ENCODE data around the gene LARP4B.
A peak's percentile ranks its signal among the peaks of the same experiment; 100 is the strongest.
"Not testable (repeated sequence)": the region's sequence is repeated elsewhere in the genome, so short reads cannot be mapped to it uniquely, and the experiment has no call there.

LARP4B gene

DNA sequence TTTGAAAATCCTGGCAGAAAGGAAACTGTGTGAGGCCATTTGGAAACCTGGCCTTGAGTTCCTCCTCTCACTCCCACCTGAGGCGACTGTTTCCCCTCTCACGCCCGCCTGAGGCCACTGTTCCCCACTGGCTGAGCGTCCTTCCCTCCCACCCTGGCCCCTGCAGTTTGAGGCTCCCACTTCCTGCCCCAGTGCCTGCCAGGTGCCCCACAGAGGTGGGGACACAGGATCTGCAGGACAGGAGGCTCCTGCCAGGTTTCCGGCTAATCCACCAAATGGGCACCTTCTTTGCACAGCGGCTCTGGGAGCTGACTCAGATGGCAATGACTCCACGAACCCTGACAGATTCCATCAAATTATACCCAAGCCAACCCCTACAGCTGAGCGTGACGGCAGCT lies 24.3 kb upstream of the LARP4B start:
- DNase-seq, result no peak

DNA sequence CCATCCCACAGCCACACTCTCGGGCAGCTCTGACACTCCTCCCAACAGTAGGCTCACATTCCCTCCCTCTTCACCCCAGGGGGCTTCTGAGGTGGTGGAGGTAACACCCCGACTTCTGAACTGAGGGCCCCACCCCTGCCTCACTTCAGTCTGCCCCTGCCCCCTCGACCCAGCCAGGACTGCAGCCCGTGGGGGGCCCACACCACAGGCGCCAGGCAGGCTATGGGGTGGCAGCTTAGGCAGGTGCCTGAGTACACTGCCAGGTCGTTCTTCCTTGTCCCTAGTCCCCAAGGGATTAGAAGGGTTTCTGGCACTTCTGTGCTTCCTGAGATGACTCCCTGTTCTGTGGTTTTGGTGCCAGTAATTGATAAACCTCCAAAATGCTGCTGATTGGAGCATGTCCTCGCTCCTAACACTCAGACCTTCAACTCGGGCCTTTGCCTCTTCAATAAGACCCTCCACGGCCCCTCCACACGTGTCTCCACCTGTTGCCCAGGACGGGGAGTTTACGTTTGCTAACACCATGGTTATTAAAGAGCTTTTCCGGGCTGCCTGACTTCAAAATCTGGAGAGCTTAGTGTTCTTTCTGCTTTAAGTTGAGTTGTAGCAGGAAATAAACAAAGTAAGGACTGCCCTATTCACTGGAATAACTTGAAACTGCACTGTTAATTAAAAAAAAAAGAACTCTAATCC lies 23.8 kb upstream of the LARP4B start:
- no peak for DNase-seq

DNA sequence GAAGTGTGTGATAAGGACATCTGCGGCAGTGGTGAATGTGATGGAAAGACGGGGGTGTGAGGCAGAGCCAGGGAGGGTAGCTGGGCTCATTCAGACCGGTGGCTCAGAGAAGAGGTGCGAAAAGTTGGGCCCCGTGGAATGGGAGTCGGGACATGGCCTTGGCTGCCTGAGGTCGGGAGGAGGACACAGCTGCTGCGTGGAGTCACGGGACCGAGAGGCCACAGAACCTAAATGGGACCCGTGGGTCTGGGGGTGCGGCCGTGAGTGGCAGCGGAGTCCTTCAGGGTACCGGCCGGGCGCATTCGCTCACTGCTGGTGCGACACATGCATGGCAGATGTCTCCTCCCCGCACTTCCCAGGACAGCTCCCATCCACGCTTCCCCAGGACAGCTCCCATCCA lies 22.9 kb upstream of the LARP4B start:
- DNase-seq, result no peak

DNA sequence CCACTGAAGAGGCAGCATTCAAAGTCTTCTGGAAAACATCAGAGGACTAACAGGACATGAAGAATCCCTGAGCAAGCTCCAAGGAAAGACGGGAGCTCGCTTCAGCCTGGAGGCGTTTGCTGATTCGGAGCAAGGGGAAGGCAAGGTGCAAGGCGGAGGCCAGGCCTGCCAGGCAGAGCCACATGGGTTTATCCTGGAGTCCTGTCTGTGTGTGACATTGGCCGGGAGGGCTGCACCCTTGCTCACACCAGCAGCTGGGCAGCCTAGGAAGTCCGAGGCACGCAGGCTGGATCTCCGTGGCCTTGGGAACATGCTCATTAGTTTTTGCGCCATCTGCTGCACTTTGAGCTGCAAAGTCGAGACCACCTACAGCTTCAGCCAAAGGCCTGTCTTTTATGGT lies 22.3 kb upstream of the LARP4B start:
- DNase-seq, result no peak

DNA sequence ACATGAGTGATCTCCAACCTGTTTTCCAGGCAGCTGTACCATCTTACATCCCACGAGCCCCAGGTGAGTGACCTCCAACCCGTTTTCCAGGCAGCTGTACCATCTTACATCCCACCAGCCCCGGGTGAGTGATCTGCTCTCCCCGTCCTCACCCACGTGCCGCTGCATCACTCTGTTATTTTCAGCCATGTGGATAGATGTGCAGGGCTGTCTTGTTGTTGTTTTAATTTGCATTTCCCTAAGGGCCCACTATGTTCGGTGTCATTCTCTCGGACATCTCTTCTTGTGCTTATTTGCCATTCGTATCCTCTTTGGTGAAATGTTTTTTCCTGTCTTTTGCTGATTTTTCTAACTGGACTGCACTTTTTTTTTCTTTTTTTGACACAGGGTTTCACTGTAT lies 17.9 kb upstream of the LARP4B start:
- no peak for DNase-seq

DNA sequence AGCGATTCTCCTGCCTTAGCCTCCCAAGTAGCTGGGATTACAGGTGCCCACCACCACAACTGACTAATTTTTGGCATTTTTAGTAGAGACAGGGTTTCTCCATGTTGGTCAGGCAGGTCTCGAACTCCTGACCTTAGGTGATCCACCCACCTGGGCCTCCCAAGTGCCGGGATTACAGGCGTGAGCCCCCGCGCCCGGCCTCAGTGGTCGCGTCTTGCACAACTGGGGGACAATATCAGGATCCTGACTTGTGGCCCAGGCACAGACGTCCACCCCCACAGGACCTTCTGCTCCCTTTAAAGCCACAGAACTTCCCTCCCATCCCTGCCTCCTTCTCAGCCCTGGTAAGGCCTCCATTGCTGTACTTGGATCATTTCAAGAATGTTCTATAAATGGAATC lies 16.8 kb upstream of the LARP4B start:
- DNase-seq, result no peak

DNA sequence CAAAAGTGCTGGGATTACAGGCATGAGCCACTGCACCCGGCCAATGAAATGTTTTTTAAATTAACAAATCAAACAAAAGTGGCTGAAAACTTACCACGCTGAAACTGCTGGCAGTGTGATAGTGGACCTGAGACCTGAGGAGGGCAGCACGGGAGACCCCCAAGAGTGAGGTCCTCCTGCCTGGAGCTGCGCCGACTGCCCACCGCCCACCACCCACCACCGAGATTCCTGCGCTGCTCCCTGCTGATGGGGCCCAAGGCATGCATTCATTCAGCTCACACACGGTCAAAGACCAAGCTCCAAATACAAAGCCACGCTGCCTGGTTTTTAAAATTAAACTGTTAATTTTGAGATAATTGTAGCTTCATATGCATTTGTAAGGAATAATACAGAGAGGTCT lies 16.4 kb upstream of the LARP4B start:
- no peak for DNase-seq

DNA sequence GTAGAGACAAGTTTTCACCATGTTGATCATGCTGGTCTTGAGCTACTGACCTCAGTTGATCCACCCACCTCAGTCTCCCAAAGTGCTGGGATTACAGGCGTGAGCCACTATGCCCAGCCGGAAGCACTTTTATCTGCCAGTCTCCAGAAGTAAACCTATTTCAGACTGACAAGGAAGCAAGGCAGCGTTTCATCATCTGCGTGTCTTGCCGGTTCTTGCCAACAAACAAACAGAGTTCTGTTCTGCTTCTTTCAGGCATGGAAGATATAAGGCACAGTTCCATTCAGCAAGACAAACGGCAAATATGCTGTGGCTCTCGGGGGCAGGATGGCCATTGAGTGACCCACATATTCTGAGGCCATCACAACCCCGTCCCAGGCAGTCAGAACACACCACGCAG lies 15.5 kb upstream of the LARP4B start:
- DNase-seq, result no peak

DNA sequence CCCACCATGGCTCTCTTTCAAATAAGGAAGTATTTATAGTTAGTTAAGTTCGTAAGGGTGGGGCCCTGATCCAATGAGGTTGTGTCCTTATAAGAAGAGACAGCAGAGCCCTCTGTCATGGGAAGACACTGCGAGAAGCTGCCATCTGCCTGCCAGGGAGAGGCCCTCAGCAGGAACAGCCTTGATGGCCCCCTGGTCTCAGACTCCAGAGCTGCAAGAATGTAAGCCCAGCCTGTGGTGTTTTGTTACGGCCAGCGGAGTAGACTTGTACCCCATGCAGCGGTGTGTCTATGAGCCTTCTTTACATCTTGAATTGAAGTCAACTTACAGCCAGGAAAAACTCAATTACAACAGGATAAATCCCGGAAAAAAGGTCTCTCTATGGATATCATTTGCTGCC lies 14.3 kb upstream of the LARP4B start:
- DNase-seq, result no peak

DNA sequence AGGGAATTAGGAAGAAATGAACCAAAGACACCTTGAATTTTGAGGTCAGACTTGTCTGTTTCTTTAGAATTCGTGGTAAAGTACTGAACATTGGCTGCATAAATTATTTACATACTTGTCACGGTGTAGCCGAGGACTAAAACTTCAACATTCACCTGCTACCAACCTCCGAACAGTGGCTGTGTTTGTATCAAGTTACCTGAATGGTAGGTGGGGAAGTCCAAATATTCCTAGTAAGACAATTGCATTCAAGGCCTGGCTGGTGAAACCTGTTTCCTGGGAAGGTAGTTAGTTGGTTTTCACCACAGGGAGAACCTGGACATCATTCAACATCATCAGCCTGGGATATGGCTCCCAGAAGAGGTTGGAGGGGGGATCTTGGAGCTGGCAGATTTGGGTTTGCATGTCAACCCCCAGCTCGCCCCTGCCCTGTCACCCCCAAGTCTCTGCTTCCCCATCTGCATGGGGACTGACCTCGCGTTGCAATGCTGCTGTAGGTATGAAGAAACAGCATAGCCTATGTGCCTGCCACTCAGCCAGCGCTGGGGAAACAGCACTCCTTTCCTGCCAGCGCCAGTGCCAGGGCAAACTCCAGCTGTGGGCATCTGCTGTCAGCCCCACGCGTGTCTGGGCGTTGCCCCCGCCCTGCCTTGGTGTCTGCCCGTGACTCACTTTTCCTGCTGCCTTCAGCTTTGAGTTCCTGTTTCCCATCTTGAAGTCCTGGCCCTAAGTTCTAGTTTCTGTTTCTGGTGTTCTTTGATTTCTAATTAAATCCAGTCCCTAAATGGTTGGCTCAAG lies 12.7 kb upstream of the LARP4B start:
- peak; percentile 21 for DNase-seq

DNA sequence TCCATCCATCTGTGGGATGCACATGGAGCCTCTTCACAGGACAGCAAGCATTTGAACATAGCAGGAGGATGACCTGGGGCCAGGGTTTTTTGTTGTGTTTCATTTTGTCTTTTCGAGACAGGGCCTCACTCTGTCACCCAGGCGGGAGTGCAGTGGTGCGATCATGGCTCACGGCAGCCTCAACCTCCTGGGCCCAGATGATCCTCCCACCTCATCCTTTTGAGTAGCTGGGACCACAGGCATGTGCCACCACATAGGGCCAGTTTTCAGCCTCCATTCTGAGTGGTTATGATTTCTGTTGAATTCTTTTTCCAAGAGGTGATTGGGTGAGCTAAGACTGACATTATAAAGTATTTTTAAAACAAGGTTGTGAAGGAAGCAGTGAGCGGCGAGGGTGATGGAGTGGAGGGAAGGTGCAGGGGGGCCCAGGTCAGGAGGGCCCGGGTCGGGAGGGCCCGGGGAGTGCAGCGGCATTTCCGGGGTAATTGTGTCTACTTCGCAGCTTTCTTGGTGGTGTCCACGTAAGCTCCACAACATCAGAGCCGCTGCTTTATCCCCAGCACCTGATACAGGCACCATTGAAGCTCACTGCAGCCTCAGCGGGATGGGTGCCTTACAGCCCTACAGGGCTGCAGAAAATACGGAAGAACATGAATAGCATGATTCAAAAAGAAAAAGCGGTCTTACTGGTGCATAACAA lies 12.0 kb upstream of the LARP4B start:
- DNase-seq, result no peak

DNA sequence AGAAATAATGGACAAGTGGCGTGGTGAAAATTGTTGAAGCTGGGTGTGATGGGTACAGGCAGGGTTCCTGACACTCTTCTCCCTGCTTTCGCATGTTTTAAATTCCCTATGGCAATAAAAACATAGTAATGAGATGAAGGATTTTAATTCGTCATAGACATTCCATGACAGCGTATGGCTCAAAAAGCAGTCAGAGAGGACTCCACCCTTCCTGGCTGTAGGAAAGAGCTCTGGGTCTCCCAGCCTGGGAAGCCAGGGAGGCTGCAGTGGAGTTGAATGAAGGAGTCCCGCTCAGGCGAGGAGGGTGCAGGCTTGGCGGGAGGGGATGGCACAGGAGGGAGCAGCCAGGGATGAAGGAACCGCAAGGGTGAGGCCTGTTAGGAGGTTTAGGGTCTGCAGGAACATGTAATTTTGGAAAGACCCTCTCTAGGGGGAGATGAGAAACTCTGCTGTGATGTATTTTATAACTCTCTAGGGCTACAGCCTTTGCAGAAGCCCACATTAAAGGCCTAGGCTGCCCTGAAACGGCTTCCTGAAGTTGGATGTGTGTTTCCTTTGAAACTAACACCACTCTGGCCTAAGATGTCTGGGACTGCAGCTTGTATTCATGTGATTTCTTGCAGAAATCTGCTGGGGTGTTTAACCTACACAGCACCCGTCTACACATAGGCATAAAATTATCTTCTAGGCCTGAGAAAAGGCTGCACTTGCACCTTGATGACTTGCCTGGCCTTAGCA lies 7.6 kb upstream of the LARP4B start:
- DNase-seq, result no peak

DNA sequence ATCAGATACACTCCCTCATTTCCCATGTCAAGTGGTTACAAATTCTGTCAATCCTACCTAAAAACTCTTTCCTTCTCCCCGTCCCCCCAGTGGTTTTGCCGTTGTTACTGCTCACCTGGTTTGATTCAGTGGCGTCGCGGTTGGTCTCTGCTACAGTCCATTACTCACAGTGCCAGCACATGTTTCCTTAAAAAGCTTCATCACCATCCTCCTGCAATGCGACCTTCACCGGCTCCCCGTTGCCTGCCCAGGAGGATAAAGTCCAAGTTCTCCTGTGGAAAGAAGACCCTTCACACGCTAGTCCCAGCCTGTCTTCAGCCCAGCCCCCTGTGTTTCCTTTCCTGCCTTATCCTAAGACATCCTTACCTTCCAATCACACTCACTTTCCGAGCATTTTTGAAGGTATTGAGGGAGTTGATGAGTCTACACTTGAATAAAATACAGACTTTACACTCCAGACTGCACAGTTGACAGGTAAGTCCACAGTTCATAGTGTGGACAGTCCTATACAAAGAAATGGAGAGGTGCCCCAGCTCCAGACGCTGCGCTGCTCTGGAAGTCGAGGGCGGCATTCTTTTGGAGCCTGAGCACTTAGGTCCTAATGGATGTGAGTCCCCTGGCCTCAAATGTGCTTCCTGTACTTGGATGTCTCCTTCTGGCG lies 3.4 kb upstream of the LARP4B start:
- no peak for DNase-seq

DNA sequence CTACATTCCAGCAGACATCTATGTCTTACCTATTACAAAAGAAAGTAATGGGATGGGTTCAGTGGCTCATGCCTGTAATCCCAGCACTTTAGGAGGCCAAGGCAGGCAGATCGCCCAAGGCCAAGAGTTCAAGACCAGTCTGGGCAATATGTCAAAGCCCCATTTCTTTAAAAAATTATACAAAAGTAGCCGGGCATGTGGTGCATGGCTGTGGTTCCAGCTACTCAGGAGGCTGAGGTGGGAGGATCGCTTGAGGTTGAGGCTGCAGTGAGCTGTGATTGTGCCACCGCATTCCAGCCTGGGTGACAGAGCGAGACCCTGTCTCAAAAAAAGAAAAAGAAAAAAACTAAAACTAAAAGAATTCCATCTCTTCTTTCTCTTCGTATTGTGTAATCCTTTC lies 2.7 kb upstream of the LARP4B start:
- DNase-seq, result not testable (repeated sequence)

DNA sequence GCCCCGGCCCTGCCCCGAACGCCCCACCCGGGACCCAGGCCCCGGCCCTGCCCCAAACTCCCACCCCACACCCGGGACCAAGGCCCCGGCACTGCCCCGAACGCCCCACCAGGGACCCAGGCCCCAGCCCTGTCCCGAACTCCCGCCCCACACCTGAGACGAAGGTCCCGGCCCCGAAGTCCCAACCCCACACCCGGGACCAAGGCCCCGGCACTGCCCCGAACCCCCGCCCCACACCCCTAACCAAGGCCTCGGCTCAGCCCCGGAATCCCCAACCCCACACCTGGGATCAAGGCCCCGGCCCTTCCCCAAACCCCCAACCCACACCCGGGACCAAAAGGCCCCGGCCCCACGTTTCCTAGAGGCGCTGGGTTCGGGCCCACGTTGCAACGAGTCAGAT lies 1.1 kb upstream of the LARP4B start:
- DNase-seq, result no peak

DNA sequence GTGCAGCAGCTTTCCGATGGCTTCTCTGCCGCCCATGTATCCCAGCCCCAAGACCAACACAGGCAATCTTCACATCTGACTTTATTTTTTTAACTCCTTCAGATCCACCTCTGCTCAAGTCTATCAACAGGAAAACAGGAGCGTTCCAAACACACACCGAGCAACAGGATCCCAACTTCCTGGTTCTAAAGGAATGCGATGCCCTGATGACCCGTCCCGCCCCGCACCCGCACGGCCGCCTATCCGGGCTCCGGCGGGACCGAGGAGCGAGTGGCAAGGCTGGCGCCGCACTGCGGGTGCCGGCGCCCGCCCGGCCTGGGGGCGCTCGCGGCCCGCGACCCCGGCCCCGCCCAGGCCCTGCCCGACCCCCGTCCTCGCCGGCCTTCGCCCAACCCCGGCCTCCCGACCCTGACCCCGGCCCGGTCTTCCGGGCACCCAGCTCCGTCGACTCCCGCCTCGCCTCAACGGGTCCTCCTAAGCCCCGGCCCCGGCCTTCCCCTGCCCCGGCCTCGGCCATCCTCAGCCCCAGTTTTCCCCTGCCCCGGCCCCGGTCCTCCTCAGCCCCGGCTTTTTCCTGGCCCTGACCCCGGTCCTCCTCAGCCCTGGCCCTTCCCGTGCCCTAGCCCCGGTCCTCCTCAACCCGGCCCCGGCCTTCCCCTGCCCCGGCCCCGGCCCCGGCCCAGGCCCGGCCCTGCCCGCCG lies 730 bp downstream of the LARP4B start:
- peak; percentile 19 for DNase-seq

DNA sequence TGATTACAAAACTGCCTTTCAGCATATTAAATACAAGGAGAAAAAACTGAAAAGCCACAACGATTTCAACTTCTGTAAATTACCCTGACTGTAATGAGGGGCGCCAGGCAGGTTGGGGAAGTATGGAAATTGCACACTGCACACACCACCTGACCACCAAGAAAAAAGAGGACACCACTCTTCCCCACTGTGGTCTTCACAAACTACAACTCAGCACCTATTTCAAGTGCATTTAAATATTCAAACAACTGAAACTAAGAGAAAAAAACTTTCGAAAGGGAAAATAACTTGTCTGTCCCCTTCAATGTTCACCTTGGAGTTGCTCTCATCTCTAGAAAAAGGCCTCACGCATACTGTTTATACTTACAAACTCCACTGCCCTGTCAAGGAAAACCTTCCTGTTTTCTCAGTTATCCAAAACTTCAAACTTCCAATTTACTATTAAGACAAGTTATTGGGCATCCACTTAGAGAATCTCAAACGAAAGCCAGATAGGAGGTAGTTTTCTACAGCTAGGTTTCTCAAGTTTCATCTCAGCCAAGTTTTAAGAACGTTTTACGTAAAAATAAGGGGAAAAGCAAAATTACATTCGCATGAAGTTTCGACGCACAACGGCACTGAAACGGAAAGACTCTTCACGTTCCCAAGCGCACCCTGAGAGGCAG lies 1.4 kb downstream of the LARP4B start:
- DNase-seq, result peak; percentile 19

DNA sequence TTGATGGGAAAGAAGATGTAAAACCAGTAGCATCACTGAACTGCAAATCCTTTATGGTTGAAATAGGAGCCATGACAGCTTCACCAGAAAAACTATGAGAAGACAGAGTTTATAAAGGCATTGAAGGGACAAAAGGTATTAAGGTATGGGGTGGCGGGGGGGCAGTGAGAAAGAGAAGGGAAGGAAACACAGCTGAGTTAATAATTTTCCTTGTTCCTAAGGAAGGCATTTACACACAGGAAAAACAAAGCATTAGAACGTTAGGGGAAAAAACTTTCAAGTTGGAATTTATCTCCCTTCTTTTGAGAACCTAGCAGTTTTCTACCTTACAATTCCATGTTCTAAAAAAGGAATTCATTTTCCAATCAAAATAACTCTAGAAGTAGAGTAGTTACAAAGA lies 4.4 kb downstream of the LARP4B start:
- no peak for DNase-seq

DNA sequence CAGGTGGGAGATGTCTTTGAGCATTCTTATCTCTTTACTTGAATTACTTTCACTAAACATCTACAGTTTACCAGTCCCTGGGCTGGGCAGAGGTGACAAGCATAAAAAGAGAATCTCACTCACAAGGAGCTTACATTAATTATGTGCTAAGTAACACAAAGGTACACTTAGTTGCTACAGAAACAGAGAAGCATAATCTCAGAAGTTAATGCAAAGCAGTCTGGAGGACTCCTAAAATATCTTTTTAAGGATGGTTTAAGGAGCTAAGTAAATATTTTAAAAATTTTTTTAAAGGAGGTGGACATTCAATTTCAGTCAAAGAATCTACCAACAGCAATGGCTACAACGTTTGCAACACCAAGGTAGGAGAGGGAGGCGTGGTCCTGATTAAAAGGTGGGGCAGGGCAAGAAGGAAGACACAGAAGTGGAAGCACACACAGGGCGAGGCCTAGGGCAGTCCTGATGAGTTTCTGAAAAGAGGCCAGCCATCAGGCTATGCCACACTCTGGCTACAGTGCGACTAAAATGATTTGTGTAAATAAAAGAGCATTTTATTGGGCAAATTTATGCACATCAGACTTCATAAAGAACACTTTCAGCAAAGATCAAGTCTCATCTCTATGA lies 5.3 kb downstream of the LARP4B start:
- DNase-seq, result no peak

DNA sequence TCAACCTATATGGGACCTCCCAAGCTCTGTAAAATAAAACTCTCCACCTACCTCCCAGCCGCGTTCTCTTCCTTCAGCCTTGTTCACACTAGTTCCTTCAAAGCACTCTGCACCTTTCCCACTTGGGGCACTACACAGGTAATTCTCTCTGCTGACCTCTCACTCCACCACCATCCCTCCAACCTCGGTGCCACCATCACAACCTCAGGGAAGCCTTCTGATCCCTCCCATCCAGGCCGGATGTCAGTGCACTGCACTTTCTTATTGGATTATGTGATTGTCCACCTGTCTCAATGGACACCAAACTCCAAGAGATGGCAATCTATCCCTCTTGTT lies 7.0 kb downstream of the LARP4B start:
- DNase-seq, result no peak

DNA sequence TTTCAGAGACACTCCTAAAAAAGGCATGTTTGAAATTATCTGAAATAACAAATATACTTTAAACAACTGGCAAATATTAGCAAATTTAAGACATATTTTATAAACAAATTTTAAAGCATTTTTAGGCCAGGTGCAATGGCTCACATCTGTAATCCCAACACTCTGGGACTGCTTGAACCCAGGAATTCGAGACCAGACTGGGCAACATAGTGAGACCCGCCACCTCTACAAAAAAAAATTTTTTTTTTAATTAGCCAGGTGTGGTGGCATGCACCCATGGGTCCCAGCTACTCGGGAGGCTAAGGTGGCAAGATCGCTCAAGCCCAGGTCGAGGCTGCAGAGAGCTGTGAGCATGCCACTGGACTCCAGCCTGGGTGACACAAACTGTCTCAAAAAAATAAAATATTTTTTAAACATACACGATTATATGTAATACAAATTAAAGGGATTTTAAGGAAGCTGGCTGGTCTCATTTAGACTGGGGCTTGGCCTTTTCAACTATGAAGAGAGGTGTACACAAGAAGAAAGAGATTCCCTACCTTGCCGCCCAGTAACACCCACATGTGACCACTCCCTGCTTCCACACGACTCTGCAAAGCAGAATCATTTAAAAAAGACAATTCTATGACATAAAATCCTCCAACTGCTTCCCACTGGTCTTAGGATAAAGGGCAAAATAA lies 7.5 kb downstream of the LARP4B start:
- DNase-seq, result no peak

Data from CD4-positive, alpha-beta T cell treated with Interleukin-21 for 1 hour (primary cell).